Dendritic cell treated with granulocyte-macrophage colony-stimulating factor and Interleukin-4, amounts not matched to agents 40 ng/mL and 50 ng/mL, for 4 days (primary cell): ENCODE data around the gene DCAF15.
A peak's percentile ranks its signal among the peaks of the same experiment; 100 is the strongest.

Source experiments
- H3K27ac Mint-ChIP-seq: one replicate; pipeline ENCODE4 v1.8.0; 2022; ENCODE audit warnings: mild to moderate bottlenecking, mixed read lengths
- H3K27me3 Mint-ChIP-seq: one replicate; pipeline ENCODE4 v1.8.0; 2022; ENCODE audit warnings: mild to moderate bottlenecking, mixed read lengths
- H3K36me3 Mint-ChIP-seq: one replicate; pipeline ENCODE4 v1.8.0; 2022; ENCODE audit warnings: low read depth, mixed read lengths
- H3K4me1 Mint-ChIP-seq: one replicate; pipeline ENCODE4 v1.8.0; 2022; ENCODE audit warnings: low read depth, mixed read lengths
- H3K4me3 Mint-ChIP-seq: one replicate; pipeline ENCODE4 v1.8.0; 2022; ENCODE audit warnings: mild to moderate bottlenecking, moderate library complexity, mixed read lengths
- H3K9me3 Mint-ChIP-seq: one replicate; pipeline ENCODE4 v1.8.0; 2022; ENCODE audit warnings: mixed read lengths
- intact Hi-C: fragments of 100-400 bp; cut with micrococcal nuclease; formaldehyde crosslinking; loops from one replicate; pipeline ENCODE4 v1.15.0; 2022

Gene DCAF15

GRCh38 chr19:13937479-13938300, 14.6 kb upstream of the DCAF15 start:
- intact Hi-C loops = no loop called here
- peaks cover 38% of the 10 kb centered on the region for H3K27me3 Mint-ChIP-seq

GRCh38 chr19:13938301-13939064, 13.8 kb upstream of the DCAF15 start, which contains the start of gene PODNL1:
Gene PODNL1, minus strand, starts transcription at chr19:13938417. Its CDS starts 236 bp downstream, at chr19:13938181.
- no peak within 1 kb of the TSS for H3K4me3 Mint-ChIP-seq
- H3K9me3 Mint-ChIP-seq = no peaks in the 10 kb centered on the region
- peaks cover 38% of the 10 kb centered on the region for H3K27me3 Mint-ChIP-seq
- intact Hi-C loops = no loop called here
- H3K4me1 Mint-ChIP-seq = peaks cover 6% of the 10 kb centered on the region
- no peaks in the 10 kb centered on the region for H3K36me3 Mint-ChIP-seq
- no peak within 1 kb of the TSS for H3K27ac Mint-ChIP-seq

More at GRCh38 chr19:13937479-13938300, 14.6 kb upstream of the DCAF15 start:
- Mint-ChIP-seq H3K27ac (no peak overlapping the region), H3K4me1 (peaks cover 6% of the 10 kb centered on the region), H3K4me3 (no peak overlapping the region), H3K36me3 (no peaks in the 10 kb centered on the region), H3K9me3 (no peaks in the 10 kb centered on the region)

- intact Hi-C loops = no loop called here
- no peaks in the 10 kb centered on the region for H3K9me3 Mint-ChIP-seq
Measured at GRCh38 chr19:13942023-13942684, 10.2 kb upstream of the DCAF15 start.

GRCh38 chr19:13946414-13946813, 5.9 kb upstream of the DCAF15 start:
- no peaks in the 10 kb centered on the region for H3K36me3 Mint-ChIP-seq
- no peak overlapping the region for H3K27ac Mint-ChIP-seq
- no peaks in the 10 kb centered on the region for H3K9me3 Mint-ChIP-seq
- peaks cover 3% of the 10 kb centered on the region for H3K27me3 Mint-ChIP-seq
- no peaks in the 10 kb centered on the region for H3K4me1 Mint-ChIP-seq
- intact Hi-C loops = no loop called here
- no peak overlapping the region for H3K4me3 Mint-ChIP-seq

More at GRCh38 chr19:13942023-13942684, 10.2 kb upstream of the DCAF15 start:
- Mint-ChIP-seq H3K27ac (no peak overlapping the region), H3K4me1 (peaks cover 5% of the 10 kb centered on the region), H3K4me3 (no peak overlapping the region), H3K27me3 (peaks cover 26% of the 10 kb centered on the region), H3K36me3 (no peaks in the 10 kb centered on the region)

- Mint-ChIP-seq H3K9me3 (no peaks in the 10 kb centered on the region), H3K36me3 (peaks cover 34% of the 10 kb centered on the region), H3K4me1 (peaks cover 22% of the 10 kb centered on the region), H3K27ac (no peak overlapping the region), H3K4me3 (no peak overlapping the region), H3K27me3 (peaks cover 2% of the 10 kb centered on the region)
- intact Hi-C loops = loop anchor here (5.0 kb wide), 1 partner anchor 81 kb away; the partner anchor contains the start of gene IL27RA
Measured at GRCh38 chr19:13951043-13951442, 1.3 kb upstream of the DCAF15 start.

GRCh38 chr19:13951799-13952153, 533 bp upstream of the DCAF15 start:
- Mint-ChIP-seq H3K27me3 (peaks cover 2% of the 10 kb centered on the region), H3K9me3 (no peaks in the 10 kb centered on the region), H3K27ac (peak overlapping the region; percentile 90), H3K4me3 (peak overlapping the region; percentile 94), H3K36me3 (peaks cover 42% of the 10 kb centered on the region), H3K4me1 (peaks cover 22% of the 10 kb centered on the region)
- intact Hi-C loops = loop anchor here (1.0 to 5.0 kb wide), 3 partner anchors 54 to 81 kb away; partner anchors contain the start of gene IL27RA

- peaks cover 54% of the 10 kb centered on the region for H3K36me3 Mint-ChIP-seq
- H3K4me3 Mint-ChIP-seq = peak overlapping the region; percentile 94
- no peaks in the 10 kb centered on the region for H3K9me3 Mint-ChIP-seq
- peak overlapping the region; percentile 90 for H3K27ac Mint-ChIP-seq
- intact Hi-C loops = loop anchor here (1.0 to 5.0 kb wide), 3 partner anchors 52 to 79 kb away; partner anchors contain the start of gene IL27RA
- H3K27me3 Mint-ChIP-seq = peaks cover 2% of the 10 kb centered on the region
- H3K4me1 Mint-ChIP-seq = peaks cover 27% of the 10 kb centered on the region
Measured at GRCh38 chr19:13952931-13953531, 722 bp downstream of the DCAF15 start.

GRCh38 chr19:13954185-13954584, 1.9 kb downstream of the DCAF15 start:
- Mint-ChIP-seq H3K9me3 (no peaks in the 10 kb centered on the region), H3K4me1 (peaks cover 27% of the 10 kb centered on the region), H3K27me3 (no peaks in the 10 kb centered on the region), H3K36me3 (peaks cover 66% of the 10 kb centered on the region), H3K4me3 (no peak overlapping the region), H3K27ac (peak overlapping the region; percentile 90)
- intact Hi-C loops = loop anchor here (5.0 kb wide), 1 partner anchor 78 kb away; the partner anchor contains the start of gene IL27RA

- H3K4me1 Mint-ChIP-seq = peaks cover 27% of the 10 kb centered on the region
- H3K36me3 Mint-ChIP-seq = peaks cover 82% of the 10 kb centered on the region
- no peak overlapping the region for H3K4me3 Mint-ChIP-seq
- no peaks in the 10 kb centered on the region for H3K27me3 Mint-ChIP-seq
- no peak overlapping the region for H3K27ac Mint-ChIP-seq
- no peaks in the 10 kb centered on the region for H3K9me3 Mint-ChIP-seq
- intact Hi-C loops = no loop called here
Measured at GRCh38 chr19:13955662-13956364, 3.5 kb downstream of the DCAF15 start.

- peaks cover 27% of the 10 kb centered on the region for H3K4me1 Mint-ChIP-seq
- H3K9me3 Mint-ChIP-seq = no peaks in the 10 kb centered on the region
- no peak overlapping the region for H3K4me3 Mint-ChIP-seq
- H3K36me3 Mint-ChIP-seq = peaks cover 87% of the 10 kb centered on the region
- intact Hi-C loops = no loop called here
- H3K27me3 Mint-ChIP-seq = no peaks in the 10 kb centered on the region
- no peak overlapping the region for H3K27ac Mint-ChIP-seq
Measured at GRCh38 chr19:13956365-13956744, 4.0 kb downstream of the DCAF15 start.

GRCh38 chr19:13957051-13957450, 4.7 kb downstream of the DCAF15 start:
- Mint-ChIP-seq H3K27me3 (no peaks in the 10 kb centered on the region), H3K36me3 (peaks cover 94% of the 10 kb centered on the region), H3K27ac (no peak overlapping the region), H3K9me3 (no peaks in the 10 kb centered on the region), H3K4me3 (no peak overlapping the region), H3K4me1 (peaks cover 23% of the 10 kb centered on the region)
- intact Hi-C loops = no loop called here

- H3K4me3 Mint-ChIP-seq = no peak overlapping the region
- H3K36me3 Mint-ChIP-seq = peaks cover 100% of the 10 kb centered on the region
- intact Hi-C loops = no loop called here
- H3K27me3 Mint-ChIP-seq = no peaks in the 10 kb centered on the region
- no peaks in the 10 kb centered on the region for H3K9me3 Mint-ChIP-seq
- H3K4me1 Mint-ChIP-seq = peaks cover 20% of the 10 kb centered on the region
- no peak overlapping the region for H3K27ac Mint-ChIP-seq
Measured at GRCh38 chr19:13958043-13958442, 5.7 kb downstream of the DCAF15 start.
